Keratinocyte (primary cell): Measurements from ENCODE around the gene NKX1-2. TPM values are rescaled to one million over a fixed set of nuclear protein-coding genes. Genes with fewer than 3 reads are reported as not detected.

Experiments
- DNase-seq: peaks from one replicate; pipeline ENCODE4 v3.0.0-alpha.2; 2011; ENCODE audit warnings: low read depth, missing footprints, low spot score
- FAIRE-seq: peaks from 2 replicates; lab custom pipeline; 2011; peaks lifted over from hg19 to GRCh38; lab: Jason Lieb, UNC
- H2AFZ ChIP-seq: 2 replicates; pipeline ENCODE4 v1.6.0; 2012; ENCODE audit warnings: low read length, control low read depth, inconsistent platforms; ENCODE audit not compliant: control insufficient read depth
- H3K27ac ChIP-seq: 2 replicates; pipeline ENCODE4 v1.5.1; 2011; ENCODE audit warnings: low read length; ENCODE audit not compliant: control insufficient read depth, insufficient read depth
- H3K27me3 ChIP-seq: 3 replicates; pipeline ENCODE4 v1.6.0; 2011; ENCODE audit warnings: low read length; ENCODE audit not compliant: control insufficient read depth, insufficient read depth; ENCODE audit errors: extremely low read depth
- H3K36me3 ChIP-seq, 2 experiments: 2 replicates in 1 of 2; 3 replicates in 1 of 2; pipeline ENCODE4 v1.5.1; 2011; ENCODE audit warnings: low read length in 2 of 2, mild to moderate bottlenecking in 1 of 2; ENCODE audit not compliant: control insufficient read depth in 2 of 2, insufficient read depth in 2 of 2; ENCODE audit errors: extremely low read depth in 1 of 2
- H3K4me1 ChIP-seq: 3 replicates; pipeline ENCODE4 v1.5.1; 2011; ENCODE audit warnings: low read length; ENCODE audit not compliant: control insufficient read depth, insufficient read depth; ENCODE audit errors: extremely low read depth
- H3K4me2 ChIP-seq: 3 replicates; pipeline ENCODE4 v1.6.0; 2011; ENCODE audit warnings: low read depth, low read length; ENCODE audit not compliant: control insufficient read depth, insufficient read depth; ENCODE audit errors: extremely low read depth
- H3K4me3 ChIP-seq, 3 experiments: fragments of 200-600 bp in 1 of 3; sonication (generic) in 1 of 3; 2 replicates in 2 of 3; 3 replicates in 1 of 3; pipeline ENCODE4 v1.5.1; 2011 to 2016; ENCODE audit warnings: low read length in 3 of 3, mild to moderate bottlenecking in 3 of 3, control low read depth in 2 of 3, inconsistent platforms in 1 of 3, low read depth in 1 of 3, mixed read lengths in 1 of 3, mixed run types in 1 of 3, moderate library complexity in 1 of 3; ENCODE audit not compliant: control insufficient read depth in 2 of 3, insufficient read depth in 2 of 3; ENCODE audit errors: extremely low read depth in 1 of 3
- H3K79me2 ChIP-seq: 2 replicates; pipeline ENCODE4 v1.6.0; 2012; ENCODE audit warnings: low read length; ENCODE audit not compliant: control insufficient read depth, insufficient read depth
- H3K9ac ChIP-seq: 3 replicates; pipeline ENCODE4 v1.6.0; 2011; ENCODE audit warnings: low read length; ENCODE audit not compliant: control insufficient read depth, insufficient read depth; ENCODE audit errors: extremely low read depth
- H3K9me1 ChIP-seq: 3 replicates; pipeline ENCODE4 v1.6.0; 2011; ENCODE audit warnings: low read length; ENCODE audit not compliant: control insufficient read depth, insufficient read depth; ENCODE audit errors: extremely low read depth
- H3K9me3 ChIP-seq: 2 replicates; pipeline ENCODE4 v1.5.1; 2012; ENCODE audit warnings: low read depth, low read length; ENCODE audit not compliant: control insufficient read depth
- H4K20me1 ChIP-seq: 3 replicates; pipeline ENCODE4 v1.6.0; 2011; ENCODE audit warnings: low read length; ENCODE audit not compliant: control insufficient read depth, insufficient read depth; ENCODE audit errors: extremely low read depth
- CTCF ChIP-seq, 3 experiments: IDR thresholded peaks in 1 of 3; conservative IDR thresholded peaks in 1 of 3; optimal IDR thresholded peaks in 1 of 3; 2 replicates in 2 of 3; 3 replicates in 1 of 3; pipeline versions ENCODE3 to v1.5.1; 2011; ENCODE audit warnings: low read length in 3 of 3, mild to moderate bottlenecking in 3 of 3, moderate library complexity in 2 of 3, control low read depth in 1 of 3, inconsistent platforms in 1 of 3; ENCODE audit not compliant: insufficient read depth in 2 of 3; ENCODE audit errors: extremely low read depth in 1 of 3
- EZH2 ChIP-seq: IDR thresholded peaks from one replicate; pipeline ENCODE4 v1.6.1; 2012; ENCODE audit warnings: inconsistent platforms, mild to moderate bottlenecking, low read length, moderate library complexity
- dilution Hi-C: fragments of 300-500 bp; cut with MboI; formaldehyde crosslinking; loops from one replicate; pipeline ENCODE4 v1.7.0; 2020; ENCODE audit warnings: low sequenced_read_pairs; ENCODE audit not compliant: extremely low pct_ligation_motif_present
- polyA plus RNA-seq, 5 experiments: library from polyadenylated mRNA; depleted of rRNA in 3 of 5; stranded (reverse) in 3 of 5; stranded (forward) in 1 of 5; unstranded in 1 of 5; fragments of >200 nt; gene quantifications; 1 replicate in 1 of 5; 2 replicates in 3 of 5; 3 replicates in 1 of 5; pipeline versions ENCODE4 v1.2.1 to v1.2.3, GENCODE V29; 2011 to 2012; ENCODE audit warnings: missing spikeins in 2 of 5, low read depth in 1 of 5, low replicate concordance in 1 of 5

The NKX1-2 gene
- polyA plus RNA-seq, 1 donor (not counting 4 experiments of a cell fraction or from before 2014, with no cell fraction given) = 1.9 TPM

GRCh38 chr10:124478515-124478914, 28.7 kb upstream of the NKX1-2 start:
- H3K9me1 ChIP-seq = no peaks in the 10 kb centered on the region
- H2AFZ ChIP-seq = no peak overlapping the region
- no peak overlapping the region for H3K4me3 ChIP-seq
- H3K79me2 ChIP-seq = no peaks in the 10 kb centered on the region
- no peaks in the 10 kb centered on the region for H3K27me3 ChIP-seq
- DNase-seq (no peak), FAIRE-seq (no peak)
- H3K9me3 ChIP-seq = no peaks in the 10 kb centered on the region
- H3K9ac ChIP-seq = no peak overlapping the region
- no peaks in the 10 kb centered on the region for H4K20me1 ChIP-seq
- TF ChIP-seq EZH2 = no peak
- no peak for TF ChIP-seq CTCF (optimal IDR thresholded peaks at IDR 0.05 in 1 of 3, IDR thresholded peaks at IDR 0.05 in 1 of 3, conservative IDR thresholded peaks at IDR 0.05 in 1 of 3; ENCODE audit: extremely low read depth in 1 of 3, insufficient read depth in 2 of 3, low read length in 3 of 3)
- H3K36me3 ChIP-seq = no peaks in the 10 kb centered on the region
- dilution Hi-C loops = no loop called here
- H3K4me2 ChIP-seq = no peak overlapping the region
- H3K4me1 ChIP-seq = peaks cover 7% of the 10 kb centered on the region
- no peak overlapping the region for H3K27ac ChIP-seq

GRCh38 chr10:124477614-124478363, 28.0 kb upstream of the NKX1-2 start:
- H4K20me1 ChIP-seq = no peaks in the 10 kb centered on the region
- H3K27me3 ChIP-seq = no peaks in the 10 kb centered on the region
- H3K9ac ChIP-seq = no peak overlapping the region
- H3K36me3 ChIP-seq = no peaks in the 10 kb centered on the region
- no peak for FAIRE-seq
- H3K9me3 ChIP-seq = no peaks in the 10 kb centered on the region
- no peak overlapping the region for H2AFZ ChIP-seq
- dilution Hi-C loops = no loop called here
- no peaks in the 10 kb centered on the region for H3K79me2 ChIP-seq
- TF ChIP-seq CTCF (optimal IDR thresholded peaks at IDR 0.05 in 1 of 3, IDR thresholded peaks at IDR 0.05 in 1 of 3, conservative IDR thresholded peaks at IDR 0.05 in 1 of 3; ENCODE audit: extremely low read depth in 1 of 3, insufficient read depth in 2 of 3, low read length in 3 of 3) (no peak), EZH2 (no peak)
- H3K27ac ChIP-seq = no peak overlapping the region
- no peaks in the 10 kb centered on the region for H3K9me1 ChIP-seq
- peaks cover 7% of the 10 kb centered on the region for H3K4me1 ChIP-seq
- DNase-seq = no peak
- H3K4me3 ChIP-seq = no peak overlapping the region
- peak overlapping the region; percentile 17 for H3K4me2 ChIP-seq
